H1 (cell line): ENCODE data around the gene TTC28. TPM values are rescaled to one million over a fixed set of nuclear protein-coding genes. Genes with fewer than 3 reads are reported as not detected.

Source experiments
- CHD1 ChIP-seq: IDR thresholded peaks from 2 replicates; pipeline ENCODE4 v1.6.1; 2012; ENCODE audit warnings: low read depth, low read length, improper control_type of control experiment
- CHD2 ChIP-seq: IDR thresholded peaks from 2 replicates; pipeline ENCODE4 v1.6.1; 2012; ENCODE audit warnings: low read length, improper control_type of control experiment
- CHD7 ChIP-seq: fragments of 300-600 bp; sonication (generic); IDR thresholded peaks from 2 replicates; pipeline ENCODE4 v1.7.1; 2012; ENCODE audit warnings: low read length, moderate library complexity, mild to moderate bottlenecking, inconsistent platforms; ENCODE audit not compliant: insufficient replicate concordance
- SIN3A ChIP-seq, 2 experiments: IDR thresholded peaks in 1 of 2; conservative IDR thresholded peaks in 1 of 2; 2 replicates each; pipeline ENCODE4 v1.6.1; 2011 to 2012; ENCODE audit warnings: low read length in 2 of 2, improper control_type of control experiment in 1 of 2, low read depth in 1 of 2, mild to moderate bottlenecking in 1 of 2
- SP4 ChIP-seq: IDR thresholded peaks from 2 replicates; pipeline ENCODE4 v1.6.1; 2012; ENCODE audit warnings: low read length, inconsistent platforms
- SRF ChIP-seq: IDR thresholded peaks from 2 replicates; pipeline ENCODE4 v1.6.1; 2011; ENCODE audit warnings: mild to moderate bottlenecking, low read depth, low read length, moderate library complexity
- SUZ12 ChIP-seq: fragments of 200-600 bp; sonication (generic); IDR thresholded peaks from 2 replicates; pipeline ENCODE4 v1.6.1; 2012; ENCODE audit warnings: mild to moderate bottlenecking, inconsistent platforms, low read length, moderate library complexity, mixed read lengths
- TAF1 ChIP-seq: IDR thresholded peaks from 2 replicates; pipeline ENCODE4 v1.6.1; 2011; ENCODE audit warnings: mild to moderate bottlenecking, low read depth, low read length
- TAF7 ChIP-seq: optimal IDR thresholded peaks from 2 replicates; pipeline ENCODE3; 2011; ENCODE audit warnings: low read depth, mild to moderate bottlenecking, inconsistent platforms, low read length, moderate library complexity, borderline replicate concordance
- TEAD4 ChIP-seq: IDR thresholded peaks from 2 replicates; pipeline ENCODE4 v1.6.1; 2012; ENCODE audit warnings: low read depth, low read length, inconsistent platforms, mixed read lengths
- polyA plus RNA-seq, 7 experiments: library from polyadenylated mRNA; depleted of rRNA in 3 of 7; stranded (reverse) in 5 of 7; unstranded in 2 of 7; fragments of >200 nt in 5 of 7; fragments of 200-250 nt in 2 of 7; gene quantifications; 1 replicate in 5 of 7; 2 replicates in 1 of 7; 4 replicates in 1 of 7; pipeline versions ENCODE4 v1.2.1 to v1.2.3, GENCODE V29; 2011 to 2013; ENCODE audit warnings: missing spikeins in 2 of 7, mixed read lengths in 2 of 7
- total RNA-seq: library from RNA; stranded (reverse); fragmentation: NEBNext Ultra II Directional; extraction: Animal tissue kit (Norgen Biotek cat#: 25700); gene quantifications from 2 replicates; pipeline ENCODE4 v1.2.1, GENCODE V29; 2021

Gene TTC28
- total and polyA plus RNA-seq, 2 of the 8 experiments (the other 6 are each of a cell fraction or from before 2014, with no cell fraction given), result 2.6 to 12.6 TPM

- TF ChIP-seq CHD7 (no peak), TEAD4 (no peak), TAF7 (no peak), SUZ12 (no peak), SRF (no peak), CHD1 (no peak), SIN3A (conservative IDR thresholded peaks at IDR 0.05 in 1 of 2, IDR thresholded peaks at IDR 0.05 in 1 of 2; ENCODE audit: low read depth in 1 of 2, low read length in 2 of 2) (no peak), TAF1 (no peak), SP4 (no peak), CHD2 (no peak)
Observed at GRCh38 chr22:27984001-27984695, 695.5 kb downstream of the TTC28 start (continued).
